Heart left ventricle (tissue), 16 donors: ENCODE data around the gene TOX2. TPM values are rescaled to one million over a fixed set of nuclear protein-coding genes. Genes with fewer than 3 reads are reported as not detected.
A peak's percentile ranks its signal among the peaks of the same experiment; 100 is the strongest.

Experiments
- ATAC-seq, 4 donors: fragments of 200-7000 bp; cut with Tn5 transposase; one replicate each; pipeline ENCODE4 v1.9.1; 2020 to 2022; ENCODE audit warnings: moderate library complexity in 4 of 4, mild to moderate bottlenecking in 3 of 4, moderate number of reproducible peaks in 1 of 4
- DNase-seq, 5 donors: peaks; one replicate each; pipeline ENCODE4 v3.0.0-alpha.2; 2020
- H3K27ac ChIP-seq, 12 donors: fragments of 200-600 bp; sonication (generic) in 4 of 12; one replicate each; pipeline versions ENCODE4 v1.5.0 to v1.8.0; 2016 to 2022; ENCODE audit warnings: mild to moderate bottlenecking in 2 of 12
- H3K27me3 ChIP-seq, 9 donors: fragments of 200-600 bp; sonication (generic) in 2 of 9; one replicate each; pipeline versions ENCODE4 v1.5.1 to v1.8.0; 2016 to 2022; ENCODE audit warnings: mild to moderate bottlenecking in 3 of 9
- H3K36me3 ChIP-seq, 9 donors: fragments of 200-600 bp; sonication (generic) in 2 of 9; one replicate each; pipeline versions ENCODE4 v1.5.0 to v1.8.0; 2018 to 2022; ENCODE audit warnings: mild to moderate bottlenecking in 2 of 9
- H3K4me1 ChIP-seq, 12 donors: fragments of 200-600 bp; sonication (generic) in 4 of 12; one replicate each; pipeline versions ENCODE4 v1.5.0 to v1.8.0; 2016 to 2022; ENCODE audit warnings: mild to moderate bottlenecking in 3 of 12
- H3K4me3 ChIP-seq, 12 donors: fragments of 200-600 bp; sonication (generic) in 4 of 12; one replicate each; pipeline versions ENCODE4 v1.5.0 to v1.8.0; 2017 to 2022; ENCODE audit warnings: mild to moderate bottlenecking in 9 of 12, moderate library complexity in 4 of 12
- H3K9me3 ChIP-seq, 12 donors: fragments of 200-600 bp; sonication (generic) in 4 of 12; one replicate each; pipeline versions ENCODE4 v1.5.0 to v1.8.0; 2016 to 2022; ENCODE audit warnings: mild to moderate bottlenecking in 1 of 12
- POLR2A ChIP-seq, 2 donors: fragments of 450-650 bp; IDR thresholded peaks; one replicate each; pipeline ENCODE4 v1.6.1; 2017; ENCODE audit warnings: antibody characterized with exemption in 2 of 2, mild to moderate bottlenecking in 2 of 2, moderate library complexity in 2 of 2
- WGBS, 4 donors: extraction: QIAGEN DNeasy Blood & Tissue Kit in 2 of 4; methylation state at CpG; one replicate each; pipeline versions ENCODE4 v1.1.5 to v1.1.7; 2013 to 2018; 5-methylcytosine and 5-hydroxymethylcytosine counted together
- intact Hi-C, 10 donors: fragments of 100-400 bp; cut with DNase I; formaldehyde crosslinking; loops; one replicate each; pipeline versions ENCODE4 v1.11.1 to v1.14.2; 2022
- polyA plus RNA-seq, 2 donors: library from polyadenylated mRNA; stranded (reverse); fragments of 200-250 nt; gene quantifications; one replicate each; pipeline ENCODE4 v1.2.3, GENCODE V29; 2013
- total RNA-seq, 9 donors: library from RNA; depleted of rRNA in 2 of 9; stranded (reverse); fragments of >200 nt in 2 of 9; fragmentation: NEBNext Ultra II Directional in 3 of 9; extraction: Animal tissue kit (Norgen Biotek cat#: 25700) in 3 of 9; gene quantifications; one replicate each; pipeline versions ENCODE4 v1.1.0 to v1.2.4, GENCODE V29; 2016 to 2023
- TF ChIP-seq, protein P1 (sequence below), 12 donors: fragments of 200-600 bp; sonication (generic) in 4 of 12; IDR thresholded peaks; one replicate each; pipeline versions ENCODE4 v1.5.0 to v1.8.0; 2018 to 2022; ENCODE audit warnings: antibody characterized with exemption in 12 of 12, mild to moderate bottlenecking in 5 of 12
- donor health status: ischemic (EF 13 %, LVEDD 7.1; RV severe dilation, severe dysfunction).
- donor health status: healthy with polysubstance abuse.
- donor health status: DM: no; HTN: yes; CAD: no.
- donor health status: DM: no; HTN: no; CAD: no.
- donor health status: ischemic (EF 25% LVEDD 6.9; RV normal size, moderate dysfunction).
- donor health status: ischemic (EF 25% LVEDD 5.7; RV mildly dilated, moderate dysfunction).
- donor health status: healthy.
- donor health status: DM: yes; HTN: yes; CAD: no.
- donor health status: ischemic (EF 35%, LVEDD 5.7; RV mildly dilated, moderate dysfunction).
- donor health status: nonischemic (EF 11% LVEDD 7.7; RV severe dilation, severe dysfunction).
- donor health status: DM: yes; HTN: yes; CAD: no.
- donor health status: PGD.
- donor health status: ischemic (EF 29% LVEDD 5.4; RV normal size, mild dysfunction).
- donor health status: nonischemic (EF 23%, LVEDD 6.1; RV moderate dilation, normal function).

TOX2 gene
- total and polyA plus RNA-seq, 11 donors = 0.53 to 3.0 (median 0.91) TPM

GRCh38 chr20:43949248-43949647, 34.6 kb downstream of the TOX2 start:
- Histone ChIP-seq H3K27me3 (peaks cover 0 to 15% (median 0%) of the 10 kb centered on the region in 9 donors), H3K36me3 (no peaks in the 10 kb centered on the region), H3K27ac (no peak overlapping the region), H3K4me1 (peaks cover 0 to 61% (median 0%) of the 10 kb centered on the region in 12 donors), H3K9me3 (no peaks in the 10 kb centered on the region), H3K4me3 (no peak overlapping the region)
- no peak for TF ChIP-seq POLR2A (IDR thresholded peaks at IDR 0.05)
- intact Hi-C loops = no loop called here
- ATAC-seq = no peak
- no peak for DNase-seq
- WGBS, 4 donors = 89 to 94% (median 94%) methylated on average over 6 of the region's 6 CpGs

- Histone ChIP-seq H3K4me1 (peaks cover 0 to 61% (median 2%) of the 10 kb centered on the region in 12 donors), H3K36me3 (no peaks in the 10 kb centered on the region), H3K9me3 (no peaks in the 10 kb centered on the region), H3K4me3 (peak overlapping the region in 1 of 12 donors; percentile 5), H3K27ac (peak overlapping the region in 1 of 12 donors; percentile 40), H3K27me3 (peaks cover 0 to 15% (median 0%) of the 10 kb centered on the region in 9 donors)
- intact Hi-C loops = no loop called here
- ATAC-seq = peak in 2 of 4 donors; percentile 42 to 64
- DNase-seq = peak in 4 of 5 donors; percentile 38 to 79 (median 47)
- TF ChIP-seq POLR2A (IDR thresholded peaks at IDR 0.05) = no peak
- TF ChIP-seq, protein P1, sequence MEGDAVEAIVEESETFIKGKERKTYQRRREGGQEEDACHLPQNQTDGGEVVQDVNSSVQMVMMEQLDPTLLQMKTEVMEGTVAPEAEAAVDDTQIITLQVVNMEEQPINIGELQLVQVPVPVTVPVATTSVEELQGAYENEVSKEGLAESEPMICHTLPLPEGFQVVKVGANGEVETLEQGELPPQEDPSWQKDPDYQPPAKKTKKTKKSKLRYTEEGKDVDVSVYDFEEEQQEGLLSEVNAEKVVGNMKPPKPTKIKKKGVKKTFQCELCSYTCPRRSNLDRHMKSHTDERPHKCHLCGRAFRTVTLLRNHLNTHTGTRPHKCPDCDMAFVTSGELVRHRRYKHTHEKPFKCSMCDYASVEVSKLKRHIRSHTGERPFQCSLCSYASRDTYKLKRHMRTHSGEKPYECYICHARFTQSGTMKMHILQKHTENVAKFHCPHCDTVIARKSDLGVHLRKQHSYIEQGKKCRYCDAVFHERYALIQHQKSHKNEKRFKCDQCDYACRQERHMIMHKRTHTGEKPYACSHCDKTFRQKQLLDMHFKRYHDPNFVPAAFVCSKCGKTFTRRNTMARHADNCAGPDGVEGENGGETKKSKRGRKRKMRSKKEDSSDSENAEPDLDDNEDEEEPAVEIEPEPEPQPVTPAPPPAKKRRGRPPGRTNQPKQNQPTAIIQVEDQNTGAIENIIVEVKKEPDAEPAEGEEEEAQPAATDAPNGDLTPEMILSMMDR (IDR thresholded peaks at IDR 0.05) = no peak
- 57 to 64% (median 58%) methylated on average over 17 to 18 of the region's 18 CpGs for WGBS, 4 donors
Measured at GRCh38 chr20:43949741-43950618, 35.3 kb downstream of the TOX2 start.

DNA sequence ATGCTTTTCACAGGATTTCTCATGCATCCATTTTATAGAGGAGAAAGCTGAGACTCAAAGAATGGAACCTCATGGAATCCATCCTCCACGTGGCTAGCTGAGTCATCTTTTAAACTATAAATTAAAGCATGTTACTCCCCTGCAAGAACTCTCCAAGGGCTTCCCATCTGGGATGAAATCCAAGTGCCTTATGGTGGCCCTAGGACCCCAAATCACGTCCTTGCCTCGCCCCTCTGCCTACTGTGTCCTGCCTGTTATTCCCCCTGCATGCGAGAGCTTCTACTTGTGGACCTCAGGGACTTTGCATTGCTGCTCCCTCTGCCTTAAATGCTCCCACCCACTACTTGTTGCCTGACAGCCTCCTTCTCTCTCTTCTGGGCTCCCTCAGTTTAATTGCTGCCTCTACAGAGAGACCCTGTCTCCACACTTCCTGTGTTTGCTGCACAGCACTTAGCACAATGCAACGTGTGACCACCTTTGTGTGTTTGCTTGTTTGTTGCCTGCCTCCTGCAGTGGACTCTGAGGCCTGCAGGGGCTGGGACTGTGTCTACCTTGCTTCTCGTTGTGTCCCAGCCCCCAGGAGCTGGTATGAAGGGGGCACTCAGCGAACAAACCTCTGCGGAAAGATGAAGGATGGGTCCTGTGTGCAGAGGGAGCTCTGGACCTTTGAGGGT, 39.4 kb downstream of the TOX2 start:
- TF ChIP-seq POLR2A (IDR thresholded peaks at IDR 0.05) = no peak
- TF ChIP-seq, protein P1 (IDR thresholded peaks at IDR 0.05) = no peak
- peaks cover 0 to 8% (median 0%) of the 10 kb centered on the region in 9 donors for H3K27me3 ChIP-seq
- no peak for ATAC-seq
- no peaks in the 10 kb centered on the region for H3K9me3 ChIP-seq
- H3K4me3 ChIP-seq = no peak overlapping the region
- intact Hi-C loops = no loop called here
- DNase-seq = no peak
- WGBS, 4 donors = 73 to 84% (median 75%) methylated on average over 7 to 8 of the region's 8 CpGs
- H3K36me3 ChIP-seq = no peaks in the 10 kb centered on the region
- peaks cover 0 to 79% (median 16%) of the 10 kb centered on the region in 12 donors for H3K4me1 ChIP-seq
- no peak overlapping the region for H3K27ac ChIP-seq

DNA sequence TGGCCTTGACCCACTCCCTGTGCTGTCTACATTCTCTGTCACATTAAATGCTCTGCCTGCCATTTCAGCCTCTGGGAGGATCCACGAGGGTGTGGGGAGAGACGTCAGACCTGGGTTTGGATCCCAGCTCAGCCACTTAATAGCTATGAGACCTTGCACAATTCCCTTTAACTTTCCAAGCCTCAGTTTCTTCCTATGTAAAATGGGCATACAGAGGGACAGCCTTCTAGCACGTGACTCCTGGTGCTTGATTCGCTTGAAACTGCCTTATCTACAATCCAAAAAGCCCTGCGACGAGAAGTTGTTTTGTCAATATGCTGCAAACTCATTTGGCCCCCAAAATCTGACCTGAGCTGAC, 40.0 kb downstream of the TOX2 start:
- DNase-seq (no peak), ATAC-seq (no peak)
- TF ChIP-seq, protein P1 (IDR thresholded peaks at IDR 0.05) = no peak
- TF ChIP-seq POLR2A (IDR thresholded peaks at IDR 0.05) = no peak
- peaks cover 0 to 8% (median 0%) of the 10 kb centered on the region in 9 donors for H3K27me3 ChIP-seq
- intact Hi-C loops = no loop called here
- H3K4me3 ChIP-seq = no peak overlapping the region
- H3K36me3 ChIP-seq = no peaks in the 10 kb centered on the region
- H3K27ac ChIP-seq = no peak overlapping the region
- no peaks in the 10 kb centered on the region for H3K9me3 ChIP-seq
- H3K4me1 ChIP-seq = peaks cover 0 to 79% (median 21%) of the 10 kb centered on the region in 12 donors
- 71 to 78% (median 76%) methylated on average over 6 of the region's 6 CpGs for WGBS, 4 donors
